ENCODE results near the gene KCND2.
"Not testable (repeated sequence)": the region's sequence is repeated elsewhere in the genome, so short reads cannot be mapped to it uniquely, and the experiment has no call there.

Gene KCND2

GRCh38 chr7:120486164-120486563 lies 213.2 kb downstream of the KCND2 start:
- DNase-seq (ENCODE audit: low read depth in 2 of 2), result no peak

- no peak for DNase-seq (ENCODE audit: low read depth in 2 of 2)
These were observed 229.2 kb downstream of the KCND2 start for GRCh38 chr7:120502132-120502531.

- DNase-seq (ENCODE audit: low read depth in 2 of 2), result no peak
These were observed 229.8 kb downstream of the KCND2 start for GRCh38 chr7:120502825-120503224.

GRCh38 chr7:120504386-120504785 lies 231.4 kb downstream of the KCND2 start:
- no peak for DNase-seq (ENCODE audit: low read depth in 2 of 2)

- DNase-seq (ENCODE audit: low read depth in 2 of 2), result no peak
These were observed 232.8 kb downstream of the KCND2 start for GRCh38 chr7:120505770-120506169.

DNA sequence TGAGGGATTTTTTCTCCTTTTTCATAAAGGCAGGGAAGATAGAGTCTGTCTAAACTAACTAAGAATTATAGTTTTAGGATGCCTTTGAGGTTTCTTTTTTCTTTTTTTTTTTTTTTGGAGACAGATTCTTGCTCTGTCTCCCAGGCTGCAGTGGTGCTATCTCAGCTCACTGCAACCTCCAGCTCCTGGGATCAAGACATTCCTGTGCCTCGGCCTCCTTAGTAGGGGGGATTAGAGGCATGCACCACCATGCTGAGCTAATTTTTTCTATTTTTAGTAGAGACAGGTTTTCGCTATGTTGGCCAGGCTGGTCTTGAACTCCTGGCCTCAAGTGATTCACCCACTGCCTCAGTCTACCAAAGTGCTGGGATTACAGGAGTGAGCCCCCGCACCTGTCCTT lies 239.7 kb downstream of the KCND2 start:
- no peak for DNase-seq (ENCODE audit: low read depth in 2 of 2)

- DNase-seq (ENCODE audit: low read depth in 2 of 2), result no peak
These were observed 246.2 kb downstream of the KCND2 start for GRCh38 chr7:120519224-120519623.

DNA sequence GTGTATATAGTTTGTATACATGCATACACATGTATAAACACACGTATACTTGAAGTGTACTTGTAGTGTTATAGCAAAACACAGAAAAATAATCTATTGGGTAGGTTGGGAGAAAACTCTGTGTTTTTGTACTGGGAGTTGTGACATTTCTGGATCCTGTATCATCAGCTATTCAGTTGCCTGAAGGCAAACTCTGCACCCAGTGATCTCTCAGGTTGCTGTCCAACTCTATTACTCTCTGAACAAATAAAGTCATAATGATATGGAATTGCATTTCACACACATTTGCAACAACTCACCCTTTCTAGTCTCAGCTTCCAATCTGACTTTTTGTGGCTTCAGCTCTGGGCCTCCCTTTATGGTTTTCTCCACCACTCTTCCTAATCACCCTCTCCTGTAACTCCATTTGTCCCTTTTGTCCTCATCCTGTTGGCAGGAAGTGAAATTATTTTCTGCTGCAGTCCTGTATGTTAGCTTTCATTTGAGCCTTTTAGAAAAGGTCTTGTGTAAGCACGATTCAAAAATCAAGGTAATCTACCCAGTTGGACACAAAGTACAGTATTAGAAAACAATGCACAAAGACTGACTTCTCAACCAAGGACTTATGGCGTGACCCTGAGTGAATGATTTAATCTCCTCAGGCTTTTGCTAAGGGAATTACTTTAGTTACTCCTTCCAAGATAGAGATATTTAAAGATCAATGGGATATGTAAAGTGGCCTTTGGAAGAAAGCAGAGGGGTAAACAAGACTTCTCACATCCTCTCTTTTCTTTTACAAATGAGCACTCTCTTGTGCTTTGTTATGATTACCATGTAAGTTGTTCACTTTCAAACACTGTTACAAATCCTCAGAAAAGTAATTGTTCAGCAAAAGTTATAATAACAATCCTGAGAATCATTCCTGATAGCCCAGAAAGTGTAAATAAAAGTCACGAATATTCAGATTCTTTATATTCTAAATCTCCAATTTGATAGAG lies 249.1 kb downstream of the KCND2 start:
- DNase-seq (ENCODE audit: low read depth in 2 of 2), result no peak

- DNase-seq (ENCODE audit: low read depth in 2 of 2), result no peak
These were observed 251.0 kb downstream of the KCND2 start for GRCh38 chr7:120523985-120524384.

- no peak for DNase-seq (ENCODE audit: low read depth in 2 of 2)
These were observed 254.0 kb downstream of the KCND2 start for GRCh38 chr7:120526902-120527509.

DNA sequence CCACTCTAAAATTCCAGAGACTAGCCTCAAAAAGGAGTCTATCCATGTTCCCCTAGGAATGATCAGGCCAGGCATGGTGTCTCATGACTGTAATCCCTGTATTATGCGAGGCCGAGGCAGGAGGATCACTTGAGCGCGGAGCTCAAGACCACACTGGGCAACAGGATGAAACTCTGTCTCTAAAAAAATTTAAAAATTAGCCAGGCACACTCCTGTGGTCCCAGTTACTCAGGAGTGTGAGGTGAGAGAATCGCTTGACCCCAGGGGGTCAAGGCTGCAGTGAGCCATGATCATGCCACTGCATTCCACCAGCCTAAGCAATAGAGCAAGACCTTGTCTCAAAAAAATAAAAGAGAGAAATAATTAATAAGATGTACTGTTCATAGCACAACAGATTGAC lies 256.8 kb downstream of the KCND2 start:
- DNase-seq (ENCODE audit: low read depth in 2 of 2), result no peak

DNA sequence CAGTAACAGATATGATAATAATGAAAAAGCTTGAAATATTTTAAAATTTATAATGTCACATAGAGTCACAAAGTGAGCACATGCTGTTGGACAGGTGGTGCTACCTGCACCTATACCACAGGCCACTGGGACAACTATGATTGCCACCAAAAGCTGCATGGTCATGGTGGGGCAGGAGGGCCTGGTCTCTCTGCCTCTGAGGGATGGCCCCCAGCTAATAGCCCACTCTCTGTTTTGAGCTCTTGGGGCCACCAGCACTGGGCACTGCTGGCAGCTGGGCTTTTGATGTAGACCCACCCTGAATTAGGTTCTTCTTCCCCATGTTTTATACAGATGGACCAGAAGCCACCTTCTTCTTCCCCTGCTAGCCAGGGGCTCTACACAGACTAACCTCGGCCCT lies 265.4 kb downstream of the KCND2 start:
- no peak for DNase-seq (ENCODE audit: low read depth in 2 of 2)

GRCh38 chr7:120539321-120539720 lies 266.3 kb downstream of the KCND2 start:
- DNase-seq (ENCODE audit: low read depth in 2 of 2), result no peak

DNA sequence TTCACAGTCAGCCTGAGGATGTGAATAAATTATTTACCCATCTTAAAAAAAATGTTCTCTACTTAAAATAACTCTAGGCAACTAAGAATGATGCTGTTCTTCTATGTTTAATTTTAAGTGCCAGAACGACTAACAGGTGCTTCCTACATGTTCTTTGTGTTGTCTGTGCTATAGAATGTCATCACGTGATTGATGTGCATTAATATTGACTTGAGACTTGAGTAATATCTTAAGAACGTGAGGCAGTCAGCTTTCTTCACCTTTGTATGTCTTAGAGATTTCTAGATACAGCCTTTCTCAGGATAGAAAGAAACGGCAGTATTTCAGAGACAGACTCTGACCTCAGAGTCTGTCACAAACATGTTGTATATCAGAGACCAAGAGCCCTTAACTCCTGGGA lies 274.6 kb downstream of the KCND2 start:
- DNase-seq (ENCODE audit: low read depth in 2 of 2), result no peak

- DNase-seq (ENCODE audit: low read depth in 2 of 2), result no peak
These were observed 277.6 kb downstream of the KCND2 start for GRCh38 chr7:120550494-120551048.

DNA sequence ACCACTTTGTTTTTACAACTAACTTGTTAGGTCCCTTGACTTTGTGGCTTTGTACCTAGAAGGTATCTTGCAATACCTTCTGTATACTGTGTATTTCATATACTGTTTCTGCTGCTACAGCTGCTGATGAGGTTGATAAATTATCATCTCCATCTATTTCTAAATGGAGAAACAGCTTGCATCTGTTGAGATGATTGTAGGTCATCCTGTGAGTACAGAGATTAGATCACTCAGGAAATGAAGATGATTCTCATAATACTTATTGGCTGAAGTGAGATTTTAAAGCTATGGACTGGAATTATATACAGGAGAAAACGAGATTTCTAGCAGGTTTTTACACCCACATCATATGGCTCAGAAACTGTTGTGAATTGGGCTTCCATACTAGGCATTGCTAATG lies 280.5 kb downstream of the KCND2 start:
- DNase-seq (ENCODE audit: low read depth in 2 of 2), result no peak

- no peak for DNase-seq (ENCODE audit: low read depth in 2 of 2)
These were observed 282.1 kb downstream of the KCND2 start for GRCh38 chr7:120554960-120555571.

- no peak for DNase-seq (ENCODE audit: low read depth in 2 of 2)
These were observed 291.2 kb downstream of the KCND2 start for GRCh38 chr7:120564145-120564544.

DNA sequence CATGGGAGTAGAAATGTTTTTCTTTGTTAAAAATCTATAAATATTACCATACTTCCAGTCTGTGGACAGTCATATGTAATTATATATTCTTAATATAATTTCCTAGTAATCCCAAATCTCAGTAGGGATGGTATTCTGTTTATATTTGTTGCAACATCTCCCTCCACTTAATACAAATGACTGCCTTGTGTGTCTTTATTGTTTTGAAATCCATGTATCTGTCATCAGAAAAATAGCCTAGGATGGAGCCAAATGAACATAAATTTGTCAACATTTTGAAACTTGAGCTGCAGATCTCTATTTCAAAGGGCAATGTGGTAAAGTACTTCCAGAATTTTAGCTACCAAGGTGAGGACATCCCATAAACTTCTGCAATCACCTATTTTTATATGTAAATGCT lies 294.2 kb downstream of the KCND2 start:
- DNase-seq (ENCODE audit: low read depth in 2 of 2), result no peak

- not testable (repeated sequence) for DNase-seq (ENCODE audit: low read depth in 2 of 2)
These were observed 305.7 kb downstream of the KCND2 start for GRCh38 chr7:120578657-120579056.

GRCh38 chr7:120582916-120583315 lies 309.9 kb downstream of the KCND2 start:
- no peak for DNase-seq (ENCODE audit: low read depth in 2 of 2)

- no peak for DNase-seq (ENCODE audit: low read depth in 2 of 2)
These were observed 311.1 kb downstream of the KCND2 start for GRCh38 chr7:120583899-120584586.

Data from stimulated activated CD8-positive, alpha-beta memory T cell treated with anti-CD3 and anti-CD28 coated beads, Interleukin-2, amount 100 ng/mL, for 1 hour (primary cell).